NCI-H1417 treated with DMSO at 0.1 percent for 48 hours (cell line): ENCODE results near the gene SEL1L.
"Not testable (repeated sequence)": the region's sequence is repeated elsewhere in the genome, so short reads cannot be mapped to it uniquely, and the experiment has no call there.

ENCODE experiments used
- DNase-seq: peaks from one replicate; lab custom pipeline; 2025; lab: John Stamatoyannopoulos, UW

SEL1L gene

DNA sequence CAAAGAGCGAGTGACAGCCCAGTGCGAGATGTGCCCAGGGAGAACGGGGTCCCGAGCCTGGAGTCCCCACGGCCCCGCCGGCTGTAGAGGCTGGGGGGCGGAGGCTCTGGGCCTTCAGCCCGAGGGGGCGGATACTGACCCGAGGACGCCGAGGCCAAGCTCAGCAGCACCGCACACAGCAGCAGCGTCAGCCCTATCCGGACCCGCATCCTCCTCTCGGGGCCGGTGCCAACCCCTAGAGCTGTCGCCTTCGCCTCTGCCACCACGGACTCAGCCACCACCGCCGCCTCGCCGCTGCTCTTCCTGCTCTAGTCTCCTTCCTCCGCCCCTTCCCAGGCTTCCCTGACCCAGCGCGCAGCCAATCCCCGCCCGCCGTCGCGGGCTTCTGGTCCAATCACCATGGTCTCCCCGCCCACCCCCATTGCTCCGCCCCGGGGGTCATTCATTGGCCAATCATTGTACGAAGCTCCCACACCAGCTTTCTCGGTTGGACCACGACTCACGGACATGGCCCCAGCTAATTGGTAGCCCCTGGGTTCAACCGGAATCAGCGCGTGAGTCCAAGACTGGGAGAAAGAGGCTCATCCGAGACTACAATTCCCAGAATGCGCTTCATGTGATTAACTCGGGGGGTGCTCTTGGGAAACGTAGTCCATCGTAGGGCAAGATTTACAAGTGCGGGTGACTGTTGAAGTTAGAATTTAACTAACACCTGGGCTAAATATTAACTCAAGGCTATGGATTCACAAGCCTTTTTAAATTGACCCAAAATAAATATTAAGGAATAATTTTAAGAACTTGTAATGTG is at the start of gene SEL1L:
TSS of gene SEL1L (minus strand) at position 318 of the 808 bp plus-strand sequence. CDS start at position 209, 109 bp downstream.
- peak; percentile 98 for DNase-seq

DNA sequence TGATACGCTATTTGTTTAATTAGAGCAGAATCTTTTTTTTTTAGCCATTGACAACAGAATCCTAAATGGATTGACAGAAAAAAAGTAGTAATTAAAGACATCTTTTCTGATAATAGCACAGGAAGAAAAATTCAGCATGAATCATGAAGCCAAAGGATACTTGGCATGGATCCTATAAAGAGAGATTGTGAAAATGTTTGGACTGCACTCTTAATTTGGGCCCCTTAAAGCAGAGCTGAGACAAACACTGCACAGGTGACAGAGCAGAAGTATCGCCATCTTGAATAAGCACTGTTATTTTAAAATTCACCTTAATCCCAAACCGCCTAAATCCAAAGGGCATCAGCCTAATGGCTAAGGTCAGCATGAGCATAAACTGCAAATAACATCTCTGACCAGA is 48.8 kb upstream of the SEL1L start:
- no peak for DNase-seq

DNA sequence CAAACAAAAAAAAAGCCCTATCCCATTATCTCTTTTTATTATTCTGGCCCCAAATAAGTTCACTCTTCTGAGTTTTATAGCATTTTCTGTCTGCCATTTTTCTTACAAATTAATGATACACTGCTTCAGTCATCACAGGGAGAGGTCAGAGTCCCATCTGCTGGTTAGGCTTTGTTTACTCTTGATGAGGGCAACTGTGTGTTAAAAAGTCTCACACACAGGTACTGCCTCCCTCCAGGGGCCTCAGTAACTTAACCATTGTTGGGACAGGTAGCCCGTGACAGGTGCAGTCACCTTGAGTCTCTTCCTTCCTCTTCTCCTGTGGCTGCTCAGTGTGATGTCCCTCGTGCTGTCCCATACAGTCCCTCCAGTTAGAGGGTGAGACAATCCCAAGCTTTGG is 45.5 kb upstream of the SEL1L start:
- no peak for DNase-seq

DNA sequence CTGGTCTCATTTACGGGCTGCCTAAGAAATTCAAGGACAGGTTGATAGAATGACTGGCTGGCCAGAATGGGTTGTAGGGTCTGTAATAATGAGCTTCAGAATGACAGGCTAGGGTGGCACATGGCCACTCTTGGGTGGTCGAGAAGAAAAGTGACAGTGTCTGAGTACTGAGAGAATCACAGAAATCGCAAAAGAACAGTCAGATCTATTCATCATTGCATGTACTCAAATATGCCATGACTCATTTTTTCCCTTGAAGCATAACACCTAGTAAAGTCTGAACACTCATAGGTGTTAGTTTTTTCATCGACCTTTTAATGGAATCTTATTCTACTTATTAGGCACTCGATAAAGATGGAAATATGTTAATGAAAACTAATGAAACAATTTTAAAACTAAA is 37.8 kb upstream of the SEL1L start:
- DNase-seq = no peak

DNA sequence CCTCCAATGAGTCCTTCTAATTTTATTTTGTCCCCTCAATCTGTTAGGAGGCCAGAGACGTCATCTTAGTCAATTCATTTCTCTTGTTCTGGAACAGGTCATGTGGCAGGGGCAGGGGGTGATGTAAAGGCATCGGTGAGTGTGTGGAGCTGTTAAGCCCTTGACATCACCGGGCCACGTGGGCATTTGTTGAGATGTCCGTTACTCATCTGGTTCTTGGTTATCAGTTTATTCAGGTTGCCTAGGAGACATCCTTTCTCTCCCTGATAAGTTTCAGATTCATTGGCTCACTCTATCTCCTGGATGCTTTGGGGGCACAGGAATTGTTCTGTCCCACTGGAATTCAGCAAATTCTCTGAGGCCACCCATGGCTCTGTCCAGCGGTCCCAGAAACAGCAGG is 33.6 kb upstream of the SEL1L start:
- DNase-seq = no peak

DNA sequence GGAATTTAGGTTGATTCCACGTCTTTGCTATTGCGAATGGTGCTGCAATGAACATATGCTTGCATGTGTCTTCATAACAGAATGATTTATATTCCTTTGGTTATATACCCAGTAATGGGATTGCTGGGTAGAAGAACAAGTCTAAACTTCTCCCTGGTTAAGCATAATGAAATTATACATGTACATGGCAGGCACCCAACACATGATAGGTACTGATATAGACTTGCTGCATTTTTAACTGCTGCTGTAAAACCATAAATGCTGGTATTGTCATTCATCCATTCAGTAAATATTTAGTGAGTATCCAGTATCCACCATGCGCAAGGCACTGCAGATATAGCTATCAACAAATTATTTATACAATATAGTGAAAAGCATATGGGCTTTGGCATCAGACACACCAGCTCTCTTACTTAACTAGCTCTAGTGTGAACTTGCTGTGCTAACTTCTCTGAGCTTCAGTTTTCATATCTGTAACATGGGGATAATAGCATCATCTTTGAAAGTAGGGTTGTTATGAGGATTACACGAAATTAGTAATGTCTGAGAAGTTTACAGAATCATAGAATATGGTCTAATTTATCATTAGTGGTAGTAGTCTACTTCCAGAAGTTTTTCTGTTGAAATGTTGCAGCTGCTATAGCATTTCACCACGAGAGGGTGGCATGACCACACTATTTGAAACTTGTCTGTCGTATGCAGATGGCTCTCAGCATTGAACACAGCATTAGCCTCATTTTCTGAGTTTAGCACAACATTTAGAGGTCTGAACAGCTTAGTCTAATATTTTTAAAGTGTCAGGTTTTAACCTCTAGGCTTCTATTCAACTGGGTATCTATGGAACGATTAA is 32.0 kb upstream of the SEL1L start:
- no peak for DNase-seq

DNA sequence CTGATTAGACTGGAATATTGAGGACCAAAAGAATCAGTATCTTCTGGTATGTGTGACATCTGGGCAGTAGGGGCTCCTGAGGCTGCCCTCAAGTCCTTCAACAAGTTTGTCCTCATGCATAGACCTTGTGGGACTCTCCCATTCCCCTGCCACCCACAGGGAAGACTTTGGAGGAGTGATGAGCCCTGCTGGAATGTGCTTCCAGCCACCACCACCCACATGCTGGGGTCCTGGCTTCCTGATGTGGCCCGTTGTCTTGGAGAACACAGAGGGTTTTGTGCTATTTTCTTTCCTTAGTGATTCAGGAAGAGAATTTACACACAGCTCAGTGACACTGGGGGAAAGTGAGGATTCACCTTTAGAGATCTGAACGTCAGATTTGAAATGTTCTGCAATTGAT is 29.2 kb upstream of the SEL1L start:
- DNase-seq = no peak

DNA sequence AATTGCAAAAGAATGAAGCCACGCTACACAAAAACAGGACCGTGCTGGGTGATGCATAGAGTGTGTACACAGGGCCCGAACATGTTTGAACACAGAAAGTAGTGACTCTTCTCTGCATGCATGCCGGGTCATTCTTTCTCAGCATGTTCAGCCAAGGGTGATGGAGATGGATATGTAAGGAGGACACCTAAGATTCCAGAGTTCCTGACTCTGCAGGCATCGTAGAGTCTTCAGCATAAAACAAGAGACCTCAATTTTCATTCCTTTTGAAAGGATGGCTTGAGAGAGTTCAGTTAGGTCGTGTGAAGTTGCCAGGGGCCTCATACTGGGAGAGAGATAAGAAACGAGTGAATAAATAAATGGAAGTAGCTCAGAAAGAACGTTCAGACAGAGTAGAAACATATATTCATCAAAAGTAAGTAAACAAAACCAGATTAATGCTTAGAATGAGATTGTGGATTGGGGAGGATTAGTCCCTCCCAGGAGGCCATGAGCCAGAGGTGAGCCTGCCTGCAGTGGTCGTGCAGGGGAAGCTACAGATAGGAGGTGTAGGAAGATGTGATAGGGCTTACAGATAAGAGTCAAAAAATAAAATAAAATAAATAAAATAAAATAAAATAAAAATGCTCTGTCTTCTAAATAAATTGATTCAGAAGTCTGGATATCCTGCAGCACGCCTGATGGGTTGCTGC is 27.6 kb upstream of the SEL1L start:
- no peak for DNase-seq

DNA sequence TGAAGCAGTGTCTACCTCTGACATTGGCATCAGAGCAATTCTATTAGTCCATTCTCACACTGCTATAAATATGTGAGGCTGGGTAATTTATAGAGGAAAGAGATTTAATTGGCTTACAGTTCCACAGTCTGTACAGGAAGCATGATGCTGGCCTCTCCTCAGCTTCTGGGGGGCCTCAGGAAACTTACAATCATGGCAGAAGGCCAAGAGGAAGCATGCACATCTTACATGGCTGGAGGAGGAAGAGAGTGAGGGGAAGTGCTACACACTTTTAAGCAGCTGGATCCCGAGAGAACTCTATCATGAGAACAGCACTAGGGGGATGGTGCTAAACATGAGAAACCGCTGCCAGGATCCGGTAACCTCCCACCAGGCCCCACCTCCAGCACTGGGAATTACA is 25.7 kb upstream of the SEL1L start:
- DNase-seq = no peak

DNA sequence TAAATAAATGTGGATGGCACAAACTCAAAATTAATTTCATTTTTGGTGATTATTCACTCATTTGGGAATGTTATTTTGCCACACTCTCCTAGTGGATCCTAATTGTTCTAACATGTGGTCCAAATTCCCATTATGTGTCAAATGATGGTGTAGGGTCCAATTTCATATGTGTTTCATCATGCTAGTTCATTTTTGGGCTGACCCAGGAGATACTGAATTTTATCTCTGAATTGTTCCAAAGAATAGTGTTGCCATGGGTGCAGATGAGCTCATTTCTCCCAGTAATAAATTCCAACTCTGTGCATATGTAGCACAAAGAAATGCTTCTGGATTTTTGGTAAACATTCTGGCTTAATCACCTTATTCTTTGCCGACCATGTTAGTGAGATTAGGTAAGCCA is 23.5 kb upstream of the SEL1L start:
- DNase-seq = no peak

DNA sequence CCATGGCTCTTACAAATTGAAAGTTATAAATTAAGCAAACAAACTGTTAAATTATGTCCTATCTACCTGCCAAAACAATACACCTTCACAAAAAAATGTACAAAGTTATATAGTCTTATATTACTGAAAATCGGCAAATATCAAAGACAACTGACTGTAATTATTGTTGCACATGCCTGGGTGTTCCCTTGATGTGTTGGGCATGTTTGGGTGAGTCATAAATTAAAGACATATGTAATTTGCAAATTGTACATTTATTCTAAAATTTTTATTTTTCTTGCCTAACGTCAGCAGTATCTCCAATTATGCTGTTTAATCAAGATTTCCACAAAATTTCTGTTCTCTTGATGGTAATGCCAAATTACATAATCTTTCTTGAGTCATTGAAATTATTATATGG is 22.0 kb upstream of the SEL1L start:
- no peak for DNase-seq

DNA sequence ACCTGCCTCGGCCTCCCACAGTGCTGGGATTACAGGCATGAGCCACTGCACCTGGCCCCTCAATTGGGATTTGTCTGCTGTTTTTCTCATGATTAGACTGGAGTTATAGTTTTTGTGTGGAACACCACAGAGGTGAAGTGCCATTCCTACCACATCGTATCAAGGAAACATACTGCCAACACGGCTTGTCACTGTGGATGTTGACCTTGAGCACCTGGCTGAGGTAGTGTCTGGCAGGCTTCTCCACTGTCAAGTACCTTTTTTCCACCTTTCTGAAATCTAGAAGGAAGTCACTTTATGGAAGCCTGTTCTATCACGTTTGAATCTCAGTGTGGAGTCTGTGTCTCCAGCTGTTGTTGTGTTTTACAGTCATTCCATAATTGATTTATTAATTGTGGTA is 21.4 kb upstream of the SEL1L start:
- no peak for DNase-seq

DNA sequence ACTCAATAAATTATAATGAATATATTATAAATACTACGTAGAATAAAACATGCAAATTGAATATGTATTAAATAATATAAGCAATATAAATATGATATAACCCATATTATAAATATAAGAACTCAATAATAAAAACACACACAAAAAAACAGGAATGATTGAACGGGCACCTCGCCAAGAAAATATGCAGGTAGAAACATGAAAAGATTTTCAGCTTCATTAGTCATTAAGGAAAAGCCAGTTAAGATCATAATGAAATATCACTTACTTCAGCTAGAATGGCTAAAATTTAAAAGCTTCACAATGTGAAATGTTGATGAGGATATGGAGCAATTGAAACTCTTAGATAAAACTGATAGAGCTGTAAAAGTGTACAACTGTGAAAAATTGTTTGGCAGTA is 17.8 kb upstream of the SEL1L start:
- DNase-seq = no peak

DNA sequence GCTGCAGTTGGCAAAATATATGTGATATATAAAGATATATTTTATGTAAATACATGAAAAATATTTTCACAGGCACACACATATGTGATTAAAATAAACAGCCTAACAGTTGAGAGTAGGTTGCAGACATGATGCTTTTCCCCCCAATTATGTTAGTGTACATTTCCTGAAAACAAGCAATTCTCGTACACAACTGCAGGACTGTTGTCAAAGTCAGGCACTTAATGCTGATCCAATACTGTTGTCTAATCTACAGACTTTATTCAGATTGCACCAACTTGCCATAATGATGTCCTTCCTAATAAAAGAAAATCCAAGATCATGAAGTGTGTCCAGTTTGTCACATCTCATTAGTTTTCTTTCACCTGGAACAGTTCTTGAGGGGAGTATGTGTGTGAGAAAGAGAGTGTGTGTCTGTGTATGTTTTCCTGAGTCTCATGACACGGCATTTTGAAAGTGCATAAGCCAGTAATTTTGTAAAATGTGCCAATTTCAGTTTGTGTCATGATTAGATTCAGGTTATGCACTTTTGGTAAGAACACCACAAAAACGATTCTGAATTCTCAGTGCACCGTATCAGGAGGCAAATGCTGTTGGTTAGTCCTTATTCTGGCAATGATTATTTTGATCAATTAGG is 16.5 kb upstream of the SEL1L start:
- no peak for DNase-seq

DNA sequence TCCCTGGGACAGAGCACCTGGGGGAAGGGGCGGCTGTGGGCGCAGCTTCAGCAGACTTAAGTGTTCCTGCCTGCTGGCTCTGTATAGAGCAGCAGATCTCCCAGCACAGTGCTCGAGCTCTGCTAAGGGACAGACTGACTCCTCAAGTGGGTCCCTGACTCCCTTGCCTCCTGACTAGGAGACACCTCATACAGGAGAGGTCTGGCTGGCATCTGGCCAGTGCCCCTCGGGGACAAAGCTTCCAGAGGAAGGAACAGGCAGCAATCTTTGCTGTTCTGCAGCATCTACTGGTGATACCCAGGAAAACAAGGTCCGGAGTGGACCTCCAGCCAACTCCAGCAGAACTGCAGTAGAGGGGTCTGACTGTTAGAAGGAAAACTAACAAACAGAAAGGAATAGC is 7.6 kb upstream of the SEL1L start:
- not testable (repeated sequence) for DNase-seq

DNA sequence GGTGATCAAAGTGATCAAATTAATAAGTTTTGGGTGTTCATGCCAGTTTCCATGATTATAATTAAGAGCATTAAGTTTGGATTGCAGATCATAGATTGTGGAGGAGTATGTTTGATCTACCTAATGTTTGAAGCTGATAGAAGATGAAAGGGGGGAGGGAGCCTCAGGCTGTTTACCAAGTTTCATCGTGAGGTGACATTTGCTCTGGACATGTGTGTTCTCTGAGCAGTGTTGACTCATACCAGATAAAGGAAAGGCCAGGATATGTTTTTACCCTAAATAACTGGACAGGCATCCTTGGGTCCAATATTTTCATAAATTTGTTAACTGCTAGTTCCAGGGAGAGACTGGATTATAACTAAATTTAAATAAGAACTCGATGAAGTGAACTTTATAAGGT is 3.5 kb upstream of the SEL1L start:
- DNase-seq = no peak

DNA sequence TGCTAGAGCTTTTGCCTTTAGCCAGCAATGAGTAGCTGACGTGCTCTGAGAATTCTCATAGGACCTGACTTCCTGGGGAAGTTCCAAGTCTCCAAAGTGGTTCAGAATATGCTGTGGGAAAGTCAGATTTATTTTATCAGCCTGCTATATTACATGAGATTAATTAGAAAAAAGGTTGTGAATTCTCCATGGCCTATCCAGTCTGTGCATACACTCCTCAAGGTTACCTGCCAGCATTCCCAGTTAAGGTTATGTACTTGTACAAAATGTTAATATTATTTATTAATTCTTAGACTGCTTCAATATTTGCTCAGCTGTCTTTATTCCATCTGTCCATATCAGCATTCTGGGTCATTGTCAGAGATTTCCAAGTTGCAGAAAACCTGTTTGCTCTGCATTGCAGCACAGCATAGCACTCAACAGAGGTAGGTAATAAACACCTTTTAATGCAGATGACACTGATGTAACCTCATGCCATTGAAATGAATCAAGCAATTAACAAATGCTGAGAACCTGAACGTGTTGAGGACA is 2.7 kb upstream of the SEL1L start:
- no peak for DNase-seq

DNA sequence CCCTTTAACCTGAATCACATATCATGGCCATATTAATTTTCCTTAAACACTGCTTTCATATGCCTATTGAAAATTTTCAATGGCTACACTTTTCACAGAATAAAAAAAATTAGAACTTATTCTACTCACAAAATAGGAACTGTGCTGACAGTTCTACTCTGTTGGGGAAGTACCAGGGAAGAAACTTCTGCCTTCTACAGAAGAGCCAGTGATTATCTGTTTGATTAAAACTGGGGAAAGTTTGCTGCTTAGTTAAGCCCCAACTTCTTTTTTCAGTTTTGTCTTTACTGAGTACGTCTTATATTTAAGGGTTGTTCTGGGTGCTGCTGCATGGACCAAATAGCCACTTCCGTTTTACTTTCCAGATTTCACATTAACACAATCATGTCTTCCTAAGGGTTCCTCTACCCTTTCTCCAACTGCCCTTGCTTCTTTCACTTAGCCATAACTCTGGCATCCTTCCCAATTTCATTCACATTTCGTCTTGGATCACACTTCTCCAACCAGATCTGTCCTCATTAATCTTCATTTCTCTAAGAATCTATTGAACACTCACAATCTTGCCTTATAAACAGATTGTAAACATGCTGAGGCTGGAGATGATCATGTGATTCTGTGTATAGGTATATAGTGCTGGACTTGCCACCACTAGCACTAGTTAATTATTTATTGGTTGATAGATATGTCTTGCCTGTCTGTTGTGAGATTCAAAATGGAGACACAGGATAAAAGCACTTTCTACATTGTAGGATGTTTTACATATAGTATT is 1.9 kb upstream of the SEL1L start:
- DNase-seq = no peak

DNA sequence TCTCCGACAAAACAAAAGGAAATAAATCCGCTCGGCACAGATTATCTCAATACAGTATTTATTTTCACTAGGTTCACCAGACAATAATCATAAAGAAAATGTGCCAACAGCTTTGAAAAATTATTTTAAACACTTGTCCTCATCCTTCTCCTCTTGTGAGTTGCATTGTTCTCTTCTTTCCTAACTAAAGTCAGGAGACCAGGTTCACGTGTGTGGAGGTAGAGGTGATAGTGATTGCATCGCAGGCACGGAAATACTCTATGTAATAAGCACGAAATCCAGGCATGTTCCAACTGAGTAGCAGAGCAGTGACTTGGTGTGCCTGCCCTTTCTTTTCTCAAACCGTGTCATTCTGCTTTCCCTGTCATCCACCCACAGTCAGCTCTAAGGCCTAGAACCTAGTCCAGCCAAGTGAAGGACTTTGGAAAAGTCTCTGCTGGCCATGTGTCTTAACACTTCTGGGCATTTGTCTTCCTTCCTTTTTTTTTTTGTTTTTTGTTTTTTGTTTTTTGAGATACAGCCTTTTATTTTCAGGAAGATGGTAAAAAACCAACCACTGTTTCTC is 939 bp upstream of the SEL1L start:
- no peak for DNase-seq

DNA sequence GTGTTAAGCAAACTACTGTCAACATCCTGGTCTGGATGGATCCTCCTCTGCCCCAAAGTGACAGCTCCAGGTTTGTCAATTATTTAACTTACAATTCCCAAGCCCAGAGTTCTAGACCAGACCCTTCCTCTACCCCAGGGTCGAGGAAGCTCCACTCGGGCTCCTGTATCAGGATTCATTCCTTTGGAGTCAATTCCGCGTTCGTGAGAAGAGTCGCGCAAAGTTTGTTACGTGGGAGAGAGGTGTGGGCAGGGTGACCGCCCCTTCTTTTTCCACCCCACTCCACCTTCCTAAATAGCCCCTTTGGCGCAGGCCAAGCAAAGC is 479 bp downstream of the SEL1L start:
- no peak for DNase-seq

DNA sequence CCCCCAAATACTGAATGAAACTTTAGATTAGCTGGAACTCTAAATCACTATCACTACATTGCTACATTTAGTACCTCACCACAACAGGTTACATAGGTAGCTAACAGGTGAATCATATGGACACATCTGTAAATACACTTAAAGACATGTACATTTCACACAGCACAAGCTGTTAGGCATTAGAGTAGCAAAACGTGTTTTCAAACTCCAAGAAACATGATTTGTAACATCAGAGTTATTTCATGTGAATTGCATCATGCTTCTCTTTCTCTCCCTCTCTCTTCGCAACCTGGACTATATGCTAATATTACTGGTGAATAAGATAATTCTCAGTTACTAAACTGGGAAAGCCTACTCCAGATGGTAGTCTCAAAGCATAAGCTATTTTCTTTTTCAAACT is 4.3 kb downstream of the SEL1L start:
- DNase-seq = no peak
